PC-3 (cell line): ENCODE measurements around the gene SLC17A5. TPM values are rescaled to one million over a fixed set of nuclear protein-coding genes. Genes with fewer than 3 reads are reported as not detected.
"Not testable (repeated sequence)": the region's sequence is repeated elsewhere in the genome, so short reads cannot be mapped to it uniquely, and the experiment has no call there.

Experiments used
- ATAC-seq: fragments of 200-7000 bp; cut with Tn5 transposase; 2 replicates; pipeline ENCODE4 v1.9.1; 2020; ENCODE audit warnings: mild to moderate bottlenecking, moderate library complexity
- BruUV-seq: library from RNA; stranded (reverse); fragments of 400-500 nt; replicated peaks from 2 replicates; lab custom pipeline; 2021; lab: Mats Ljungman, UMichigan
- CTCF ChIA-PET: fragments of 300-600 bp; sonication (Branson Sonifier 250); formaldehyde crosslinking; loops from one replicate; lab custom pipeline; 2022; ENCODE audit warnings: antibody characterized with exemption; lab: Charles Lee
- POLR2A ChIA-PET: fragments of 300-600 bp; sonication (Branson Sonifier 250); formaldehyde crosslinking; loops from one replicate; lab custom pipeline; 2022; ENCODE audit warnings: antibody characterized with exemption; ENCODE audit not compliant: unreplicated experiment; lab: Charles Lee
- DNase-seq: peaks from one replicate; pipeline ENCODE4 v3.0.0-alpha.2; 2015
- H2AFZ ChIP-seq: fragments of 300-600 bp; sonication (generic); 2 replicates; pipeline ENCODE4 v1.6.0; 2016; ENCODE audit warnings: antibody characterized with exemption, low read length
- H3F3A ChIP-seq: fragments of 300-600 bp; sonication (generic); one replicate; pipeline ENCODE4 v1.6.0; 2017; ENCODE audit warnings: antibody characterized with exemption, low read length, control low read depth, mild to moderate bottlenecking; ENCODE audit not compliant: unreplicated experiment
- H3K27ac ChIP-seq: fragments of 300-600 bp; sonication (generic); 2 replicates; pipeline ENCODE4 v1.5.1; 2016; ENCODE audit warnings: mild to moderate bottlenecking, low read length
- H3K27me3 ChIP-seq: fragments of 300-600 bp; sonication (generic); 2 replicates; pipeline ENCODE4 v1.6.1; 2016; ENCODE audit warnings: low read length, mixed read lengths
- H3K36me3 ChIP-seq: fragments of 300-600 bp; sonication (generic); 2 replicates; pipeline ENCODE4 v1.6.1; 2016; ENCODE audit warnings: low read depth, mixed run types, low read length, mixed read lengths
- H3K4me1 ChIP-seq: fragments of 300-600 bp; sonication (generic); 2 replicates; pipeline ENCODE4 v1.5.1; 2016; ENCODE audit warnings: low read length; ENCODE audit not compliant: insufficient read depth
- H3K4me2 ChIP-seq: fragments of 300-600 bp; sonication (generic); 2 replicates; pipeline ENCODE4 v1.6.0; 2016; ENCODE audit warnings: low read length
- H3K4me3 ChIP-seq: fragments of 300-600 bp; sonication (generic); 2 replicates; pipeline ENCODE4 v1.5.1; 2016; ENCODE audit warnings: mild to moderate bottlenecking, low read length, mixed read lengths
- H3K79me2 ChIP-seq: fragments of 300-600 bp; sonication (generic); 2 replicates; pipeline ENCODE4 v1.6.1; 2017; ENCODE audit warnings: low read length, mixed read lengths
- H3K9ac ChIP-seq: fragments of 300-600 bp; sonication (generic); 2 replicates; pipeline ENCODE4 v1.6.0; 2016; ENCODE audit warnings: mild to moderate bottlenecking, low read length
- H3K9me2 ChIP-seq: fragments of 300-600 bp; sonication (generic); replicated peaks from 2 replicates; pipeline ENCODE4 v1.6.1; 2016; ENCODE audit warnings: mixed run types, low read length, mixed read lengths
- H3K9me3 ChIP-seq: fragments of 300-600 bp; sonication (generic); 2 replicates; pipeline ENCODE4 v1.6.1; 2016; ENCODE audit warnings: low read length, mixed read lengths
- H4K20me1 ChIP-seq: fragments of 300-600 bp; sonication (generic); 2 replicates; pipeline ENCODE4 v1.6.1; 2016; ENCODE audit warnings: low read length, mixed read lengths
- CTCF ChIP-seq: fragments of 300-600 bp; sonication (generic); conservative IDR thresholded peaks from 2 replicates; pipeline ENCODE4 v1.5.1; 2017; ENCODE audit warnings: antibody characterized with exemption, low read depth, mild to moderate bottlenecking, low read length
- EZH2 ChIP-seq: fragments of 300-600 bp; sonication (generic); IDR thresholded peaks from one replicate; pipeline ENCODE4 v1.6.1; 2017; ENCODE audit warnings: antibody characterized with exemption, mild to moderate bottlenecking, low read length; ENCODE audit not compliant: unreplicated experiment
- EZH2phosphoT487 ChIP-seq: fragments of 300-600 bp; sonication (generic); IDR thresholded peaks from 2 replicates; pipeline ENCODE4 v1.6.1; 2018; ENCODE audit warnings: mild to moderate bottlenecking, antibody characterized with exemption, low read length, borderline replicate concordance
- intact Hi-C: fragments of 100-400 bp; cut with micrococcal nuclease; formaldehyde crosslinking; loops from 2 replicates; pipeline ENCODE4 v1.9.0; 2023
- total RNA-seq: library from RNA; depleted of rRNA; stranded (reverse); fragments of >200 nt; gene quantifications from 2 replicates; pipeline ENCODE4 v1.2.3, GENCODE V29; 2014

Gene SLC17A5
- total RNA-seq, 1 experiment from 2014 or later: 5.2 TPM

- Histone ChIP-seq H3K4me2 (peak overlapping the region; percentile 70), H3K9me3 (no peaks in the 10 kb centered on the region), H3F3A (no peaks in the 10 kb centered on the region), H3K9ac (peak overlapping the region; percentile 83), H3K36me3 (no peaks in the 10 kb centered on the region), H3K79me2 (no peaks in the 10 kb centered on the region), H2AFZ (no peak overlapping the region), H4K20me1 (no peaks in the 10 kb centered on the region), H3K27ac (peak overlapping the region; percentile 99), H3K4me3 (no peak overlapping the region), H3K9me2 (no peaks in the 10 kb centered on the region), H3K4me1 (peaks cover 26% of the 10 kb centered on the region), H3K27me3 (no peaks in the 10 kb centered on the region)
- BruUV-seq: no TSS peak
- DNase-seq (peak; percentile 38), ATAC-seq (peak; percentile 43)
- CTCF ChIA-PET: interaction anchor here (1.0 kb wide), 2 partner anchors 55 to 58 kb away, joined by 3 to 4 read pairs; no protein-coding TSS in a partner anchor
- TF ChIP-seq EZH2phosphoT487: no peak
- TF ChIP-seq CTCF: no peak
- TF ChIP-seq EZH2: no peak
- intact Hi-C loops: no loop called here
- POLR2A ChIA-PET: interaction anchor here (1.0 to 2.1 kb wide), 3 partner anchors 56 to 63 kb away, joined by 8 to 51 read pairs (median 9); partner anchors contain the start of gene EEF1A1
Measured at GRCh38 chr6:73579389-73579788, 74.4 kb downstream of the SLC17A5 start.

GRCh38 chr6:73577676-73578075 is 76.1 kb downstream of the SLC17A5 start:
- Histone ChIP-seq H3K4me1 (peaks cover 26% of the 10 kb centered on the region), H3K27me3 (no peaks in the 10 kb centered on the region), H3K9me3 (no peaks in the 10 kb centered on the region), H4K20me1 (no peaks in the 10 kb centered on the region), H3K27ac (no peak overlapping the region; the same call in 1 of the 2 replicates), H3K4me2 (no peak overlapping the region), H3K4me3 (no peak overlapping the region), H3K9me2 (no peaks in the 10 kb centered on the region), H2AFZ (no peak overlapping the region), H3K36me3 (no peaks in the 10 kb centered on the region), H3K79me2 (no peaks in the 10 kb centered on the region), H3F3A (no peaks in the 10 kb centered on the region), H3K9ac (no peak overlapping the region)
- TF ChIP-seq EZH2phosphoT487 (no peak), CTCF (no peak), EZH2 (no peak)
- intact Hi-C loops: no loop called here
- DNase-seq (no peak), ATAC-seq (no peak)
- POLR2A ChIA-PET: no interaction called here
- BruUV-seq: no TSS peak
- CTCF ChIA-PET: no interaction called here

GRCh38 chr6:73572531-73572930 is 81.3 kb downstream of the SLC17A5 start:
- POLR2A ChIA-PET, H3K9me3 ChIP-seq, H3K27ac ChIP-seq, H3K9me2 ChIP-seq, BruUV-seq, ATAC-seq, H3F3A ChIP-seq, H3K36me3 ChIP-seq, H3K4me3 ChIP-seq, DNase-seq, H3K4me1 ChIP-seq, H3K79me2 ChIP-seq, H3K27me3 ChIP-seq, H2AFZ ChIP-seq, H3K4me2 ChIP-seq, H3K9ac ChIP-seq, H4K20me1 ChIP-seq, intact Hi-C loops, CTCF ChIA-PET: not testable (repeated sequence)

- H3K9me2 ChIP-seq, H3K4me3 ChIP-seq, H3K27ac ChIP-seq, H3K9me3 ChIP-seq, H3K4me1 ChIP-seq, H2AFZ ChIP-seq, H3K79me2 ChIP-seq, H4K20me1 ChIP-seq, H3K36me3 ChIP-seq, ATAC-seq, H3F3A ChIP-seq, H3K4me2 ChIP-seq, intact Hi-C loops, POLR2A ChIA-PET, BruUV-seq, CTCF ChIA-PET, DNase-seq, H3K27me3 ChIP-seq, H3K9ac ChIP-seq: not testable (repeated sequence)
Measured at GRCh38 chr6:73571218-73572181, 82.3 kb downstream of the SLC17A5 start.
